Fibroblast of pulmonary artery (primary cell): Measurements from ENCODE around the gene IL1RL1.

Experiments used
- DNase-seq: peaks from one replicate; pipeline ENCODE4 v3.0.0-alpha.2; 2010; ENCODE audit warnings: low read depth
- H3K4me3 ChIP-seq: replicated peaks from 2 replicates; pipeline ENCODE4 v1.5.1; 2011; ENCODE audit warnings: low read depth, mild to moderate bottlenecking, control low read depth, low read length, moderate library complexity
- CTCF ChIP-seq: IDR thresholded peaks from 2 replicates; pipeline ENCODE4 v1.5.1; 2011; ENCODE audit warnings: mild to moderate bottlenecking, control low read depth, low read length, inconsistent platforms; ENCODE audit errors: missing control alignments

Gene IL1RL1

GRCh38 chr2:102310964-102311640 lies at the start of gene IL1RL1:
TSS of gene IL1RL1 (plus strand) at chr2:102311563. CDS start at chr2:102338265, 26,702 bp downstream.
- no peak within 1 kb of the TSS for H3K4me3 ChIP-seq
- no peak for TF ChIP-seq CTCF
- no peak for DNase-seq

- no peak for TF ChIP-seq CTCF
- H3K4me3 ChIP-seq: no peak overlapping the region
- peak; percentile 72 for DNase-seq
These were observed 48.9 kb upstream of the IL1RL1 start for GRCh38 chr2:102262216-102263129.

- no peak for TF ChIP-seq CTCF
- no peak for DNase-seq
These were observed 46.4 kb upstream of the IL1RL1 start for GRCh38 chr2:102264952-102265351.

GRCh38 chr2:102266204-102266603 lies 45.2 kb upstream of the IL1RL1 start:
- H3K4me3 ChIP-seq: no peak overlapping the region
- TF ChIP-seq CTCF: no peak
- no peak for DNase-seq

More at GRCh38 chr2:102264952-102265351, 46.4 kb upstream of the IL1RL1 start:
- H3K4me3 ChIP-seq: no peak overlapping the region

- no peak for TF ChIP-seq CTCF
- DNase-seq: no peak
- no peak overlapping the region for H3K4me3 ChIP-seq
These were observed 43.6 kb upstream of the IL1RL1 start for GRCh38 chr2:102267774-102268173.

GRCh38 chr2:102268510-102269199 lies 42.7 kb upstream of the IL1RL1 start:
- peak; percentile 92 for DNase-seq
- TF ChIP-seq CTCF: no peak
- no peak overlapping the region for H3K4me3 ChIP-seq
